Fibroblast of skin of abdomen (primary cell): Measurements from ENCODE around the gene SAFB. TPM values are rescaled to one million over a fixed set of nuclear protein-coding genes. Genes with fewer than 3 reads are reported as not detected.

Source experiments
- DNase-seq: peaks from one replicate; pipeline ENCODE4 v3.0.0-alpha.2; 2013
- polyA plus RNA-seq, 2 experiments: library from polyadenylated mRNA; unstranded; fragments of 120-200 nt; gene quantifications; one replicate each; pipeline ENCODE4 v1.2.1, GENCODE V29; 2013; ENCODE audit not compliant: insufficient read length in 2 of 2

The SAFB gene
- polyA plus RNA-seq (2013, experiment 1 of 2; ENCODE audit: insufficient read length) = 69.7 TPM
- polyA plus RNA-seq (2013, experiment 2 of 2; ENCODE audit: insufficient read length) = 68.0 TPM

- peak; percentile 99 for DNase-seq
Observed at GRCh38 chr19:5622465-5623396, at the start of gene SAFB, which contains the start of gene SAFB2. Gene SAFB (plus strand): TSS chr19:5623083. CDS start chr19:5623206, 123 bp downstream. Gene SAFB2 (minus strand): TSS chr19:5622776. CDS start chr19:5622715, 61 bp downstream.

DNA sequence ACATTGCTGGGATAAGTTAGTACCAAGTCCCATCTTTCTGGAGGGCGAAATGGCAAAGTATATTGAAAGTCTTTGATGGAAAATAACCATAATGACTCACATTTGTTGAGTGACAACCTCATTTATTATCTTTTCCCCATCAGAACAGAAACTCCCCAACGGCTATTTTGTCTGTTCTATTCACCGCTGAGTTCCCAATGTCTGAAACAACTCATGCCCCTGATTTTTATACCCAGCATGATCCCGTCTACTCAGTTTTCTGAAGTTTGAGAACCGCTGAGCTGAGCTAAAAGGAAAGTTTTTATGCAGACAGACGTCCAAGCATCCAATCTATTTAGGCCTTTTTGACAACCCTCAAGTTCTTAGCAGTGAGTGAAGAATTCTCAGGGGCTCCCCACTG, 47.3 kb upstream of the SAFB start:
- no peak for DNase-seq

GRCh38 chr19:5578097-5578846, 44.6 kb upstream of the SAFB start:
- DNase-seq = peak; percentile 52

DNA sequence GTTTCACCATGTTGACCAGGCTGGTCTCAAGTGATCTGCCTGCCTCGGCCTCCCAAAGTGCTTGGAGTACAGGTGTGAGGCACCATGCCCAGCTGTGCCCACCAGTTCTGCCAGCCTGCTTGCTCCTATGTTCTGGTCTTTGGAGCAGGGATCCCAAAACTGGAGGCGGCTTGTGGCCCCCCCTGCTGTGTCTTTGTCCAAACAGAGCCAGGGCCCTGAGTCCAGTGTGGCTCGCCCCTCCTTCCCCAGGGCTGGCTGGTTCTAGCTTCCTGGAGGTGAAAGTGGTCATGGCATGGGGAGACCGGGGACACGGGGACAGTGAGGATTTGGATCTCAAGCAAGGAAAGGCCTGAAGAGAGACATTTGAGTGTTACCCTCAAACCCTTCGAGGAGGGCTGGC, 43.6 kb upstream of the SAFB start:
- DNase-seq = no peak

- no peak for DNase-seq
Observed at GRCh38 chr19:5579697-5580096, 43.2 kb upstream of the SAFB start.

DNA sequence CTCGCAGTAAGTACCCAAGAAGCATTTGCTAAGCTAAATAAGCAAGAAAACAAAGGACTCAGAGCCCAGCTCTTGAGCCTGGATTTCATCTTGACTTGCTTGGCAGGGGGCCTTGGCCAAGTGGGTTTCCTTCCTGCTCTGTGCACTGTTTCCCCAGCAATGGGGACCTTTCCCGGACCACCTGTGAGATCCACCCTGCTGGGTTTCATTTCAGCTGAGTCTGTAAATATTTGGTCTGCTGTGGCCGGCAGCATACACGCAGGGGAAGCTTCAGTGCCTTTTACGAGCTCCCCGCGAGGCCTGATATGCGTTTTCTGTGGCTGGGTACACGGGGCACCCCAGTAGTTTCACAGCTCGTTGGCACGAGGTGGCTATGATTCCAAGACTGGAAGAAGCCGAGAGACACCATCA, 42.7 kb upstream of the SAFB start:
- no peak for DNase-seq

DNA sequence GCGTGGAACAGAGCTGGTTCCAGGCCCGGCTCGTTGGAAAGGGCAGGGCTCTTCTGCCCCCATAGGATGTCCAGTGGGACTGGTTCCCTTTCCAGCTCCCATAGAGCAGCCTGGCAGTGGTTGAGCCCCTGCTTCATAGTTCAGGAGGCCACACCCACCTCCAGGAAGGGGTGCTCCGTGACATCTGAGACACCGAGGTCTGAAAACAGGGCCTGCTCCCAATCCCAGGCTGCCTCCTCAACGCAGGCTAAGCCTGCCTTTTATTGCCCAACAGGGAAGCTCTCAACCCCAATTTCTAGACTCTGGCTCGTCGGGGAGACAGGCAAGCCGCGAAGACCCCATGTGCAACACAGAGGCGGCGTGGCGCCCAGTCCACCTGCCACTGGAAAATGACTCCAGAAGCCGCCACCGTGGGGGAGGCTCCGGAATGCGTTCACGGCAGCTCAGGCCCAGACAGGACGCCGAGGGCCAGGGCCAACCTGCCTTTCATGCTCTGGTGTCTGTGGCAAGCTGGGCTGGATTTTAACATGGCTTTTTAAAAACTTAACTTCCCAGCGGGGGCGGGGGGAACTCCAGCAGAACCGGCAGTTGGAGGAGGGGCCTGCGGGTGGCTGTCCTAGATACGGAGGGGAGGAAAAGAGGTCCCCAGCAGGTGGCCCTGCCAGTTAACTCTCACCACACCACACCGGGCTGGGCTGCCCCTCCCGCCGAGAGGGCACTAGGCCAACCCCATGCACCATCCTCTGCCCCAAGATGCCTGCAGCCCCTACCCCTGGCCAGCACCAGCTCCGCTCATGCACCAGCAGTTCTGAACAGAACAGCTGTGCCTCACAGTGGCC, 37.2 kb upstream of the SAFB start:
- no peak for DNase-seq

GRCh38 chr19:5586300-5587070, 36.4 kb upstream of the SAFB start:
- no peak for DNase-seq

GRCh38 chr19:5587071-5587455, 35.8 kb upstream of the SAFB start:
- no peak for DNase-seq

- DNase-seq = no peak
Observed at GRCh38 chr19:5587661-5588060, 35.2 kb upstream of the SAFB start.

- no peak for DNase-seq
Observed at GRCh38 chr19:5588441-5588840, 34.4 kb upstream of the SAFB start.

DNA sequence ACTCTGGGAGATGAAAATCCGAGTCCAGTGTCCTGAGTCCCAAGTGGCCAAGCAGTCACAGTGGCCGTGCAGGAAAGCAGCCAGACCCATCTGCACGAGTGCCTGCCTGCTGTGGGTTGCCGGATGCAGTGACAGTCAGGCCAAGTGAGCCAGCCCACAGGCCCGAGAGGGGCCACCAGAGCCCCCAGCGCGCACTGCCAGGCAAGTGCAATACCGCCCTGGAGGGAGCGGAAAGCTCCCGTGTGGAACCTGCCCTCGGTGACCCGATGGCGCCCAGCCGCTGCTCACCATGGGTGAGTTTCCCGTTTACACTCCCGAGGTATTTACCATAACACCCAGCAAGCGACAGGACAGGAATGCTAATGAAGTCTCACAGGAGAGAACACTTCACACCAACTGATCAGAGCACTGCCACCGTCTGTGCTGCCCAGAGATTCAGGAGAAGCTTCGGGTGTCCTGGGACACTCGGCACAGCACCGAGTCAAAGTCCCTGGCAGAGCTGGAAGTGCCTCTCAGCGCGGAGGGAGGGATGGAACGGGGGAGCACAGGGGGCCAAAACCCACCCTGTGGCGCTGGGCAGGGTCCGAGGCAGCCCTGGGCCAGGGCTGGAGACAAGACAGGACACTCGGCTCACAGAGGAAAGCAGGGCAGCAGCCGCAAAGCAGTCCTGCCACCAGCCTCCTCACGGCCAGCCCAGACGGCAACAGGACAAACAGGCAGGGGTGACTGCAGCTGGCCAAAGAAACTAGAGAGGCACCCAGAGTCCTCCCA, 33.8 kb upstream of the SAFB start:
- DNase-seq = no peak

- DNase-seq = no peak
Observed at GRCh38 chr19:5590151-5590864, 32.6 kb upstream of the SAFB start.

GRCh38 chr19:5590865-5591154, 32.1 kb upstream of the SAFB start:
- no peak for DNase-seq

DNA sequence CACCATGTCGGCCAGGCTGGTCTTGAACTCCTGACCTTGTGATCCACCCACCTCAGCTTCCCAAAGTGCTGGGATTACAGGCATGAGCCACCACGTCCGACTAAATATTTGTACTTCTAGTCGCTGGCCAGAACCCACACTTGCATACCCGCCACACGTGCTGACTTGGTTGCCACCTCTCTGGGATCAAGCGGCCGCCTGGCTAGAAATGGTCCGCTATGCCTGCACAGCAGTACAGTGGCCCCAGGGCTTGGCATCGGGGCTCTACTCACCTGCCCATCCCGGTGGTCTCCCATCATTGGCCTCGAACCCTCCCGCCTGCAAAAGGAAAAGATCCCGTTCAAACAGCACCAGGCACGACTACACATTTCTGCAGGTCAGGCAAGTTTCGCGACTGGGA, 31.4 kb upstream of the SAFB start:
- DNase-seq = no peak

DNA sequence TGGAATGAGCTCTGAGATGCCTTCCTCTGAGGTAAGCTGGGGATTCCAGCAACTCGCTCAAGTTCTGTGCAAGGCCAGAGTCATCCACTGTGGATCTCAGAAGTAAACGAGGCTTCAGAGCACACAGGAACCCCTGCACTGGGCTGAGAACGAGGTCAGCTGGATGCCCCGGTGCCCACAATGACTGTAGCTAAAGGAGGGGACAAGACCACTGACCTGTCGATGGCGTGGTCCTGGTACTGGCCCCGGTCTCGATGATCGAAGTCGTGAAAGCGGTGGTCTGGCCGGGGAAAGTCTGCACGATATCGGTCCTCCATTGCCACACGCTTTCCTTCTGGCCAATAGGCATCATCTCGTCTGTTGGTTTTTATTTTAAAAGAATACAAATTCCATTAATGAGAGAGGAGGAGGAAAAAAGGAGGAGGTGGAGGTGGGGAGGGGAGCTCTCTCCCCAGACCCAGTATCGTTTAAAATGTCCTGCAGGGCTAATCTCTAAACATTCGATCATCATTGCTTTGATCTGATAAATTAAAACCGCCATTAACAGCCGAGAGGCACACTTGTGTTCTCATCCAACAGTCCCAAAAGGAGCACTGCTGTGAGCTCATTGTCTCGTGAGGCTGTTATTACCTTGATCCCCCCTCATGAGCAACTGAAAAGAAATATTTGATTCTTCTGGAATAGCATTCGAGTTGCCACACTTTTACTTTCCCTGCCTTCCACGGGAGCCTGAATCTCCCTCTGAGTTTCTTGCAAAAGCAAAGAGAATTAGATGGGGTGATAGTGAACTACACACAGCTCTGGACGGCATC, 30.1 kb upstream of the SAFB start:
- no peak for DNase-seq

DNA sequence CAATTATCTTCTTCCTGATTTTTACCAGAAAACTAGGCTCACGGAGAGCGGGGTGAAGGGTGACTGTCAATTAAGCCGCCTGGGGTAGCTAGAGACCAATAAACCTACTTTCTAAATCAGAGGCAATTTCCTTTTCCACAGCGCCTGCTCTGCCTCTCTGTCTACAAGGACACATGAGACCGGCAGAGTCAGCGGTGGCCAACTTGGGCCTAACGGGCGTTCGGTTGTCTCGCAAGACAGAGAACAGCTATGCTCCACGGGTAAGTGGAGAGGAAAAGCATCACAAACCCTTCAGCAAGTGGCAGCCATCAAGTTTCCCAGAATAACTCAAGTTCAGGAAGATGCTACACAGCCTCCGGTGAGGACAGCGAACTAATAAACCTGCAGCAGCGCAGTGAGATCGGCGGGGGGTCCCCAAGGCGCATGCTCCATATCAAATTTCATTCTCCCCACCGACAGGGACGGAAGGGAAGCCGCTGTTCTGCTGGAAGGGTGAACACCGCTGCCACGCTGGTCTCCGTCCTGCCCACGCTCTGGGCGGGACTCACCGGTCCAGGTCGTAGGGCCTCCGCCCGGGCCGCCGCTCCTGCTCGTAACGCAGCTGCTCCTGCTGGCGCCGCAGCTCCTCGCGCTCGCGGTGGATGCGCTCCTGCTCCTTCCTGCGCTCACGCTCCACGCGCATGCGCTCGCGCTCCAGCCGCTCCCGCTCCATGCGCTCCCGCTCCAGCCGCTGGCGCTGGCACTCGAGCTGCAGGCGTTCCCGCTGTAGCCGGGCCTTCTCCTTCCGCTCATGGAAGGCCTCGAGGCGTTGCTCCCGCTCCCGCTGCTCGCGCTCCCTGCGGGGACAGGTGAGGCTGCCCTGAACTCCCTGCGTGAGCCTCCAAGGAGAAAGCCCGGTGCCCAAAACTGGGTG, 29.3 kb upstream of the SAFB start:
- no peak for DNase-seq

GRCh38 chr19:5594521-5594950, 28.3 kb upstream of the SAFB start:
- DNase-seq = no peak
